GM21526 (cell line): ENCODE results near the gene SYTL2.
"Not testable (repeated sequence)": the region's sequence is repeated elsewhere in the genome, so short reads cannot be mapped to it uniquely, and the experiment has no call there.

Experiments used
- ATAC-seq: cut with Tn5 transposase; IDR thresholded peaks from one replicate; pipeline ENCODE4 v1.9.1; 2021; ENCODE audit warnings: moderate library complexity; ENCODE audit not compliant: unreplicated experiment, low FRiP score

SYTL2 gene, protein sequence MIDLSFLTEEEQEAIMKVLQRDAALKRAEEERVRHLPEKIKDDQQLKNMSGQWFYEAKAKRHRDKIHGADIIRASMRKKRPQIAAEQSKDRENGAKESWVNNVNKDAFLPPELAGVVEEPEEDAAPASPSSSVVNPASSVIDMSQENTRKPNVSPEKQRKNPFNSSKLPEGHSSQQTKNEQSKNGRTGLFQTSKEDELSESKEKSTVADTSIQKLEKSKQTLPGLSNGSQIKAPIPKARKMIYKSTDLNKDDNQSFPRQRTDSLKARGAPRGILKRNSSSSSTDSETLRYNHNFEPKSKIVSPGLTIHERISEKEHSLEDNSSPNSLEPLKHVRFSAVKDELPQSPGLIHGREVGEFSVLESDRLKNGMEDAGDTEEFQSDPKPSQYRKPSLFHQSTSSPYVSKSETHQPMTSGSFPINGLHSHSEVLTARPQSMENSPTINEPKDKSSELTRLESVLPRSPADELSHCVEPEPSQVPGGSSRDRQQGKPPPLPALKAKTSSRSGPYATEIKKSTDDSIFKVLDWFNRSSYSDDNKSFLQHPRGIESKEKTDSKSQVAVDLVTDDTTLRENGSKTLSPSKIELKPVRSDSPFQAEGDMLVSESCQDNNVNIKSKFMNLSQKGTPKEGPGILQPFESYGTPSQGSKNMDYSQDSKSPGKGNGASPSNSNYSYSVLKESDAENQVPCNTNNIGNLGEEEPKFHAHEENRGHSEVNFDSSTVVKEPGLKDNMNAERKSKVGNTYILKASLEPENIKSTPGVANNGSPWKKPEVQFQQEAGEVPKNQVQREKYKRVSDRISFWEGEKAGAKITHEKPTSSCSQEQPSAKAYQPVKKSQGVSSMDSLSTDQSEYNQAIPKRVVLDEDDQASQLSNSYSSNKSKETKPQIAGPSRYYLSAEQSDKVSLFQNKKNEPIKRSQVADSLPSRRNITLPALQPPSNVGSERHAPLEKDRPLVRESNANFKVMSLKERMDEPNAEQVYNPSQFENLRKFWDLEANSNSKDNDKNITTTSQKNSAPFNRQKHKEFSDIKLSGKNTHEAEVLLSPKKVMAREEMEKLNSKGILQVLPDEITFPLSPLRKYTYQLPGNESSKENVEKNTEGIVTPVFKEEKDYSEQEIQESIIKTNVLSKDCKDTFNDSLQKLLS (N-terminal part only)

DNA sequence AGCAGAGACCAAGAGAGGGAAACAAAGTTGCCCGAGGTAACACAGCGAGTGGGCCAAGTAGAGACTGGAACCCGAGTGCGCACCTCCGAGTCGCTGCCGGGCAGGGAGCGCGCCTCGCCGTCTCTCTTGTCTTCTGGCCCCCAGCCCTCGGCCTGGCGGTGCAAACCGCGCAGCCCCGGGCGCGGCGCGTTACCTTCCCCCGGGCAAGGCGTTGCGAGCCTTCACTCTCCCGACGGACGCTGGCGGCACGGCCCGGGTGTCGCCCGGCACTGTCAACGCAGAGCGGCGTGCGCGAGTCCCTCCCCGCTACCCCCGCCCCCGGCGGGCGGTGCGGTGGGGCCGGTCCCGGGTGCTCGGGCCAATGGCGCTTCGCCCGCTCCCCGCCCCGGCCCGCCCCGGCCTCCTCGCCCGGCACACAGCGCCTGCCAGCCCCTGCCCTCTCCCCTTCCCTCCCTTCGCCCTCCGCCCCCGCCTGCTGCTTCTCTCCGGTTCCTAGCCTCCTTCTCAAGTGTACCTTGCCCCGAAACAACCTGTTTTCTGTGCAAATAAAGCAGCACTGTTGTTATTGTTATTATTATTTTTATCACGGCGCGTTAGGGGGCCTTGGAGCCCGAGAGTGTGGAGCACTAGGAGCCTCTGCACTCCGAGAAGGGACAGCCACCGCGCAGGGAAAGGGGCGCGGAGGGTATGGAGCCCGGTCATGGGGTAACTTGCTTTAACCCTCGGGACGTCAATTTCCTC is at the start of gene SYTL2:
Gene SYTL2, minus strand, starts transcription at position 271 of the 741 bp plus-strand sequence. CDS start 53,416 bp downstream, outside the sequence.
- peak; percentile 92 for ATAC-seq

DNA sequence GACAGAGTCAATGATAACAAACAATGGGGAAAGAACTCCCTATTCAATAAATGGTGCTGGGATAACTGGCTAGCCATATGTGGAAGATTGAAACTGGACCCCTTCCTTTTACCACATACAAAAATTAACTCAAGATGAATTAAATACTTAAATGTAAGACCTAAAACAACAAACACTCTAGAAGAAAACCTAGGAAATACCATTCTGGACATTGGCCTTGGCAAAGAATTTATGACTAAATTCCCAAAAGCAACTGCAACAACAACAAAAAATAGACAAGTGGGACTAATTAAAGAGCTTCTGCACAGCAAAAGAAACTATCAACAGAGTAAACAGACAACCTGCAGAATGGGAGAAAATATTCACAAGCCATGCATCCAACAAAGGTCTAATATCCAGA is 48.6 kb upstream of the SYTL2 start:
- ATAC-seq, result not testable (repeated sequence)

DNA sequence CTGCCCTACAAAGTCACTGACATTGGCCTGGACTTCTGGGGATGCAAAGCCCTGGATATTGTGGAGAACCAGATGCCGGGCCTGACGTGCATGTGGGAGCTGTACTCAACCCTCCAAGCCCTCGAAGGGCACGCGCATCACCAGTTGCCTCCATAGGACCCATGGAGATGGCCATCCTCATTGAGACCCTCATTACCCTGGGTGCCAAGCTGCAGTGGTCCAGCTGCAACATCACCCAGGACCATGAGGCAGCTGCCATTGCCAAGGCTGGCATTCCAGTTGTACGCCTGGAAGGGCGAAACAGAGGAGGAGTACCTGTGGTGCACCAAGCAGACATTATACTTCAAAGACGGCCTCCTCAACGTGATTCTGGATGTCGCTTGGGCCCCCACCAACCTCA is 46.2 kb upstream of the SYTL2 start:
- no peak for ATAC-seq

DNA sequence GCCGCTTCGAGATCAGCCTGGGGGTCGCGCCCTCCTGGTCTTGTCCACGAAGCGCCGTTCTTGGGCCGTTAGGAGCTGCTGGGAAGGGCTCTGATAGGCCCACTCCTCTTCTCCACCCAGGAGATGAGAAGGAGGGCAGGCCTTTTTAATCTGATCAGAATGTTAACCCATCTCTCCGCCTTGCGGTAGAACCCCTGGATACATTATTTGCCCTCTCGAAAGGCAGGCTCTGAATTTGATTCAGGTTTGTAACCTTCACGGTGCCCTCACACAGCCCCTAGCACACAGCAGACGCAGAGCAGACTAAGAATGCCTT is 44.4 kb upstream of the SYTL2 start, which contains the start of gene CCDC83:
Gene CCDC83, plus strand, starts transcription at position 43 of the 316 bp plus-strand sequence. CDS start 9,741 bp downstream, outside the sequence.
- no peak for ATAC-seq

DNA sequence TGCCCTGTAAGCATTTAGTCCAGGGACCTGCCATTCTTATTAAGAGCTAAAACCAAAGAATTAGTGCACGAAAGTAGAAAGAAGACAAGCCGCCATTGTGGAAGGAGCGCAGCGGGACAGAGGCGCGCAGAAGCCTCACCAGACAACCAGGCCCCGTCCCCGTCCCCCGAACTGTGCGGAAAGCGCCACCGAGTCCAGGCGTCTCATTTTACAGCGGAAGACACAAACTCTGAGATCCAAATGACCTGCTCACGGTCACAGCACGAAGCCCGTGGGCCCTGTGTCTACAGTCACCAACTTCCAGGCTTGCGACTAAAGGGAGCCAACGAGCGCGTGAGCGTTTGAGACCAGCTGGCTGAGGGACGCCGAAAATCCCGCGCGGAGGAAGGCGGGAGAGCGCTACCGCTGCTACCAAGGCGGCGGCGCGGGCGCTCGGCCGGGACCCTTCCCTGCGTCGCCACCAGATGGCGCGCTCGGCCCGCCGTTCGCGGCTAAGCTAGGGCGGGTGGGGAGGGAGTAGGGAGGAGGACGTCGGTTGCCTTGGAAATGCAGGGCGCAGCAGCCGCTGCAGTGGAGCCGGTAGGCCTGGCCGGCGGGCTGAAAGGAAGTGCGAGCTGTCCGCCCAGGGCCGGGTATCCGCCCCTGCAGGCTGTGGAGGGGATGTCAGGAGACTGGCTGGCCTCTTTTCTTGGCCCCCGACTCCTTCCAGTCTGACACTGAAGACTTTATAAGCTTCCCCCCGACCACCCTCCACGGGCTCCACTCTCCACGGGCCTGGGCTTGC is 43.8 kb upstream of the SYTL2 start:
- peak; percentile 99 for ATAC-seq

DNA sequence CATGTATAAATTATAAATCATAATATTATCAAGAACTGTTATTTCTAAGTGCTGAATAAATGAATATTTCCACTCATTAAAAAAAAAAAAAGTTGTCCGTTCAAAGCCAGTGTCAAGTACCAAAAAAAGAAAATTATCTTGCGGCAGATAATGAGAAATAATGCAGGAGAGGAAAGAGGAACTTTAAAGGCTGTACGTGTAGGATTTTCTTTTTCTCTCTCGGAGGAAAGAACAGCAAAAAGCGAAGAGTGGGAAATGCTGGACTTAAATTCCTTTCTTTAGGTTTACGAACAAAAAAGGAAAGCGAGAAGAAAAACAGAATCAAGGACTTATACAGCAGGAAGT is 43.2 kb upstream of the SYTL2 start:
- ATAC-seq, result no peak

DNA sequence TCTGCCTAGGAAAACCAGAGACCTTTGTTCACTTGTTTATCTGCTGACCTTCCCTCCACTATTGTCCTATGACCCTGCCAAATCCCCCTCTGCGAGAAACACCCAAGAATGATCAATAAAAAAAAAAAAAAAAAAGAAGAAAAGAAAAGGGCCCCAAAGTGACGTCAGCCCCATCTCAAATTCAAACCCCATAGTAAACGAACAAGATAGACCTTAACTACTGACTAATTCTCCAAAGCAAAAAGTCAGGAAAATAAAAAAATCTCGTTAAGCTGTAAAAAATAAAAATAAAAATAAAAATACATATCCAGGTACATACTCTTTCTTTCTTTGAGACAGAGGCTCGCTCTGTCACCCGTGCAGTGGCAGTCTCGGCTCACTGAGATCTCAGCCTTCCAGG is 42.6 kb upstream of the SYTL2 start:
- ATAC-seq, result not testable (repeated sequence)

DNA sequence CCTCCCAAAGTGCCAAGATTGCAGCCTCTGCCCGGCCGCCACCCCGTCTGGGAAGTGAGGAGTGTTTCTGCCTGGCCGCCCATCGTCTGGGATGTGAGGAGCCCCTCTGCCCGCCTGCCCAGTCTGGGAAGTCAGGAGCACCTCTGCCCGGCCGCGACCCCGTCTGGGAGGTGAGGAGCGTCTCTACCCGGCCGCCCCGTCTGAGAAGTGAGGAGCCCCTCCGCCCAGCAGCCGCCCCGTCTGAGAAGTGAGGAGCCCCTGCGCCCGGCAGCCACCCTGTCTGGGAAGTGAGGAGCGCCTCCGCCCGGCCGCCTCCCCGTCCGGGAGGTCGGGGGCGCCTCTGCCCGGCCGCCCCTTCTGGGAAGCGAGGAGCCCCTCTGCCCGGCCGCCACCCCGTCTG is 41.8 kb upstream of the SYTL2 start:
- ATAC-seq, result not testable (repeated sequence)

DNA sequence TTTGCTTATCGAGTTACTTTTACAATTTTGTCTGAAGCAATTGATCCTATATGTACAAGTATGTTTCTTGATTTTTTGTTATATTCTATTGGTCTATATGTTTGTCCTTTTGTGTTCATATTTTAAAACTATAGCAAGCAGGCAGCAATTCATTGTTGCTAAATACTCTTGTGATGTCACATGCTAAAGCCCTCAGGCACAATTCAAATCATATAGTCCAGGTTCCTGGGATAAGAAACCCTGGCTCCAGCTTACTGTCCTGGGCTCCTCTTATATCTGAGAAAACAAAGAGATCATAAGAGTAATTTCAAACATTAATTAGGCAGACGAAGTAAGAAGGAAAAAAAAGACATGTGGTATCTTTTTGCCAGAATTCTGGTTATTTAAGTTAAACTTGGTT is 37.6 kb upstream of the SYTL2 start:
- ATAC-seq, result no peak

DNA sequence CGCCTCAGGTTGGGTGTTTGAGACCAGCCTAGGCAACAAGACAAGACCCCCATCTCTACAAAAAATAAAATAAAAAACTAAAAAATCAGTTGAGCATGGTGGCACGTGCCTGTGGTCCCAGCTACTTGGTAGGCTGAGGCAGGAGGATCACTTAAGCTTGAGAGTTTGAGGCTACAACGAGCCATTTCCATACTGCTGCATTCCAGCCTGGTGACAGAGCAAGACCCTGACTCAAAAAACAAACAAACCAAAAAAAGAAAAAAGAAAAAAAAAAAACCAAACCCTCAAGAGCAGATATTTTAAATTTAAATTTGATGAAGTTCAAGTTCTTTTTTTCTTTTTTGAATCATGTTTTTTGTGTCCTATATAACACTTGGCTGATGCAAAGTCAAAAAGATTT is 37.1 kb upstream of the SYTL2 start:
- no peak for ATAC-seq

DNA sequence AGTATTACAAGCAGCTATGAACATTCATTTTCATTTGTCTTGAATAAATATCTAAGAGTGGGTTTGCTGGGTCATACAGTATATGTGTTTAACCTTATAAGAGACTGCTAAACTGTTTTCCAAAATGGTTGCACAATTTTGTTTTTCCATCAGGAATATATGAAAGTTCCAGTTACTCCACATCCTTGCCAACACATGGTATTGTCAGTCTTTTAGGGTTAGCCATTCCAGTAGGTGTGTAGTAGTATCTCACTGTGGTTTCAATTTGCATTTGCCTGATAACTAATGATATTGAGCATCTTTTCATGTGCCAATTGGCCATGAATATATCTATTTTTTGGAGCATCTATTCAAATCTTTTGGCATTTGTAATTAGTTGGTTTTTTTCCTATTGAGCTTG is 36.5 kb upstream of the SYTL2 start:
- ATAC-seq, result no peak

DNA sequence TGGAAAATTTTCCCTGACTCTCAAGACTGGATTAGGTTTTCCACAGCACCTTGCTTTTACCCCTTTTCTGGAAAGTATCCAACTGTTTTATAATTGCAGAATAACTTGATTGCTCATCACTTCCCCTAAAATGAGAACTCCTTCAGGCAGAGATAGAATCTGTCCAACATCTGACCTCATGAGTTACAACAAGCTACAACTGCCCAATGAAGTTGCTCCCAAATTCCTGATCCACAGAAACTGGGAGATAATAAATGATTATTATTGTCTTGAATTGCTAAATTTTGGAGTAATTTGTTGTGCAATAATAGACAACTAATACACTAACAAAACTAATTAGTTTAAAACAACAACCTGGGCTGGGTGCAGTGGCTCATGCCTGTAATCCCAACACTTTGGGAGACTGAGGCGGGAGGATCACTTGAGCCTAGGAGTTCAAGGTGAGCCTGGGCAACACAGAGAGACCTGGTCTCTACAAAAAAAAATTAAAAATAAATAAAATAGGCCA is 34.2 kb upstream of the SYTL2 start:
- ATAC-seq, result no peak

DNA sequence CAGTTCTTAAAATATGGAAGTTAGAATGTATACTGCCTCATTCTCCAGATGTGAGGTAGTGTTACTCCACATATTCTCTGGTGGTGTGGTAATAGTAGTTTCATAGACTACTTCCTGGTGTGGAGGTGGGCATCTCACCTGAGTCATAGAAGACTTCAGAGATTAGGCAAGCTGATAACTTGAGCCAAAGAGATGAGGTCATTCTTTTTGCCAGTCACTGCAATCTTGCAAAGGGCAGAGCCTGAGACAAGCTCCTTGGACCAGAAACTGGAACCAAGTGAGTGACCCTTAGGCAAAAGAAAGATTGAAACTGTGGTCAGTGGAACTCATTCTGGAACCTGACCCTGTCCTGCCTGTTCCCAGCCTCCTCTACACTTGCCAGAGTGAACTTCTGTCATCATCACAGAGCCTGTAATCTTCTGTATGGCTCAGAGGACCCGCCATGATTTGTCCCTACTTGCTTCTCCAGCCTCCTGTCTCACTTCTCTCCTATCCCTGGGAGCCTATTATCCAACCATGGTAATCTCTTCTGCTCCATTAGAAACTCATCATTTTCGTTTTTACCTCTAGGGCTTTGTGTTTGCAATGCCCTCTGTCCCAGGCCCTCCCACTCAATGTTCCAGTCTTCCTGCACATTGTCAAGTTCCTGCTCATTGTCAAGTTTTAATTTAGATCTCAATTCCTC is 33.6 kb upstream of the SYTL2 start:
- ATAC-seq, result no peak

DNA sequence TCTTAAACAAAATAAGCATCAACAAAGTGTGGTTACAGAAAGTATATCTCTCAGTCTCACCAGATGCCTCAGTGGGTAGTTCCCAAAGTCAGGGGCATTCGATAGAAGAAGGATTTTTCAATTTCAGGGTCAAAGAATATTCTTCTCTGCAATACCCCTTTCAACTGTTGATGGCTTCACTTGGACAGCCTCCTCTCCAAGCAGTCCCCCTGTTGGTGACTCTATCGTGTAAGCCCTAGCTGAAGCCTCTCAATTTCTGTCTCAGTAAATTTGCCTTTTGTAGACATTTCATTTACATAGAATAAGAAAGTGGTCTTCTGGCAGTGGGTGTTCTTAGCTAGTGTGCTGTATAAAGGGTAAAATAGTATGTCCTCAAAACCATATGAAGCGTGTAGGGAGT is 33.0 kb upstream of the SYTL2 start:
- ATAC-seq, result no peak

DNA sequence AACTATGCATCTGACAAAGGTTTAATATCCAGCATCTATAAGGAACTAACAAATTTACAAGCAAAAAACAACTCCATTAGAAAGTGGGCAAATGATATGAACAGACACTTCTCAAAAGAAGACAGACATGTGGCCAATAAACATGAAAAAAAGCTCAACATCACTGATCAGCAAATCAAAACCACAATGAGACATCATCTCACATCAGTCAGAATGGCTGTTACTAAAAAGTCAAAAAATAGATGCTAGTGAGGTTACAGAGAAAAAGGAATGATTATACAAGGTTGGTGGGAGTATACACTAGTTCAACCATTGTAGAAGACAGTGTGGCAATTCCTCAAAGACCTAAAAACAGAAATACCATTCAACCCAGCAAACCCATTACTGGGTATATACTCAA is 30.0 kb upstream of the SYTL2 start:
- ATAC-seq, result not testable (repeated sequence)

DNA sequence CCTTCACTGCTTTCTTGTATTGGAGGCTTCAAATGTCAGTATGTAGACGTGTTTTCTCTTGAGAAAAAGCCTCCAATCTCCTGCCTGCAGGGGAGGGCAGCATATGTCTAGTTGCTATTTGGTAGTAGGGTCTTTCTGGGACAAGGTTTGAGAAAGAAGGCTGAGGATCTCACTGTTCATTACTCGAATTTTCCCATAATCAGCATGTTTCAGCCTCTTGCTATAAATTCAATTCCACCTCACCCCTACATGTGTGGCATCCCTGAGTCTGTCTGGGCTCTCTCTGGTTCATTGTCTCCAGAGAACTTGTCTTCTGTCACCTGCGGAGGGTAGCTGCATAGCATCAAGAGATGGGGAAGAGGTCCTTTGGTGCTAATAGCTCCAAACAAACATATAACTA is 24.8 kb upstream of the SYTL2 start:
- ATAC-seq, result no peak

DNA sequence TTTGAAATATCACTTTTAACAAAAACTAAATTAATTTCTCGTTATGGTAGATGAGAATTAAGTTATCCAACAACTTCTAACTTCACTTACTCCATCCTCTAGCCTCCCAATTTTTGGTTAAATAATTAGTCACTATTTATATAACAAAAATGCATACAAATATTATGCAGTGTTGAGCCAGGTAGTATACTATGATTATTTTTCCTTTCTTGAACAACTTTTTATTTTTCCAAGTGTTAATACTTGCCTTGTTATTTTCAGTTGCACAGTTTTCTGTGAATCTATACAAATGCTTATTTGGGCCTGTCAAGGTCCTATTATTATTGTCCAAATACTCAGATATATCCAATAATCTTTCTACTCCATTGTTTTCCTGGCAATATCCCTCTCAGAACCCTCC is 24.3 kb upstream of the SYTL2 start:
- ATAC-seq, result no peak

DNA sequence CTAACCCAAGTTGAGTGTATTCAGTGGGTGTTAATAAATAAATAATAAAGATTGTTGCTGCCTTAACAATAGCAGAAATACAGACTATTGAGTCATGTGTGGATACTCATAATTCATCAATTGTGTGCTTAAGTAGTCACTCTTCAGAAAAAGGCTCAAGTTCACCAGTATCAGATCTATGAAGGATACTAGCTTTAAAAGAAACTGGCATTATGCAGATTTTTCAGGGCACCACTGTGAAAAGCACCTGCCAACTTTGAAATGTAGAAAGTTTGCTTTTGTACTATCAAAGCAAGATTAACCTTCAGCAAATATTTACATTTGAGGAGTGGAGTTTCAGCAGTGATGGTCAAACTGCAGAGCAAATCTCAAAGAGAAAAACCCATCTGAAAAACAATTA is 20.1 kb upstream of the SYTL2 start:
- ATAC-seq, result no peak

DNA sequence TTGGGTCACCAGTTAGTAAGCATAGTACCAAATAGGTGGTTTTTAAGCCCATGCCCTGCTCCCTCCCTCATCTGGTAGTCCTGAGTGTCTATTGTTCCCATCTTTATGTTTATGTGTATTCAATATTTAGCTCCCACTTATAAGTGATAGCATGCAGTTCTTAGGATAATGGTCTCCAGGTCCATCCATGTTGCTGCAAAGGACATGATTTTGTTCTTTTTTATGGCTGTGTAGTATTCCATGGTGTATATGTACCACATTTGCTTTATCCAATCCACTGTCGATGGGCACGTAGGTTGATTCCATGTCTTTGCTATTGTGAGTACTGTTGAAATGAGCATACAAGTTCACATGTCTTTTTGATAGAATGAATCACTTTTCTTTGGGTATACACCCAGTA is 18.2 kb upstream of the SYTL2 start:
- ATAC-seq, result no peak
